K562 (cell line): ENCODE measurements around the gene MYO3B. TPM values are rescaled to one million over a fixed set of nuclear protein-coding genes. Genes with fewer than 3 reads are reported as not detected.
A peak's percentile ranks its signal among the peaks of the same experiment; 100 is the strongest.

Source experiments
- ARID2 ChIP-seq: fragments of 450-650 bp; IDR thresholded peaks from 2 replicates; pipeline ENCODE4 v1.6.1; 2017; ENCODE audit warnings: antibody characterized with exemption, mild to moderate bottlenecking
- BHLHE40 ChIP-seq: IDR thresholded peaks from 2 replicates; pipeline ENCODE4 v1.6.1; 2011; ENCODE audit warnings: low read length, improper control_type of control experiment
- CEBPG ChIP-seq, 3 experiments: fragments of 200-800 bp in 1 of 3; sonication (Bioruptor generic) in 1 of 3; sonication (generic) in 1 of 3; formaldehyde crosslinking in 1 of 3; IDR thresholded peaks in 2 of 3; conservative IDR thresholded peaks in 1 of 3; 2 replicates each; pipeline versions ENCODE4 v1.6.1 to v1.8.0; 2016 to 2022; ENCODE audit warnings: missing compliant biosample characterization in 2 of 3, missing genetic modification characterization in 2 of 3, mild to moderate bottlenecking in 1 of 3, missing genetic modification reagents in 1 of 3
- EHMT2 ChIP-seq: fragments of 450-650 bp; IDR thresholded peaks from 2 replicates; pipeline ENCODE4 v1.6.1; 2018; ENCODE audit warnings: antibody characterized with exemption
- NR4A1 ChIP-seq, 2 experiments: fragments of 250-450 bp in 1 of 2; fragments of 450-650 bp in 1 of 2; sonication (Bioruptor Pico) in 1 of 2; IDR thresholded peaks; 2 replicates each; pipeline versions ENCODE4 v1.4.0 to v1.6.1; 2016 to 2020; ENCODE audit warnings: mild to moderate bottlenecking in 2 of 2, missing compliant biosample characterization in 1 of 2, missing genetic modification characterization in 1 of 2, moderate library complexity in 1 of 2
- RAD21 ChIP-seq, 2 experiments: fragments of 250-450 bp in 1 of 2; fragments of 450-650 bp in 1 of 2; sonication (Bioruptor Pico) in 1 of 2; formaldehyde crosslinking in 1 of 2; IDR thresholded peaks in 1 of 2; conservative IDR thresholded peaks in 1 of 2; 2 replicates each; pipeline versions ENCODE4 v1.4.0 to v1.8.0; 2020 to 2022; ENCODE audit warnings: mild to moderate bottlenecking in 2 of 2, moderate library complexity in 1 of 2
- SMARCB1 ChIP-seq: IDR thresholded peaks from 2 replicates; pipeline ENCODE4 v1.6.1; 2011; ENCODE audit warnings: improper control_type of control experiment, low read depth; ENCODE audit not compliant: insufficient read length
- SOX6 ChIP-seq: fragments of 450-650 bp; IDR thresholded peaks from 2 replicates; pipeline ENCODE4 v1.6.1; 2014; ENCODE audit warnings: mild to moderate bottlenecking
- SRSF1 ChIP-seq: fragments of 200-400 bp; formaldehyde crosslinking; IDR thresholded peaks from 2 replicates; pipeline ENCODE4 v1.6.1; 2017; ENCODE audit warnings: mild to moderate bottlenecking, low read depth, low read length, moderate library complexity
- TEAD4 ChIP-seq, 2 experiments: sonication (generic) in 1 of 2; formaldehyde crosslinking in 1 of 2; IDR thresholded peaks; 2 replicates each; pipeline versions ENCODE4 v1.6.1 to v1.8.0; 2012 to 2022; ENCODE audit warnings: borderline replicate concordance in 1 of 2, inconsistent platforms in 1 of 2, low read length in 1 of 2, mild to moderate bottlenecking in 1 of 2, missing genetic modification reagents in 1 of 2
- ZNF766 ChIP-seq: fragments of 200-800 bp; sonication (Bioruptor generic); conservative IDR thresholded peaks from 2 replicates; pipeline ENCODE4 v1.6.1; 2016; ENCODE audit warnings: missing genetic modification characterization, missing compliant biosample characterization
- polyA plus RNA-seq, 8 experiments: library from polyadenylated mRNA; depleted of rRNA in 4 of 8; stranded (reverse) in 5 of 8; unstranded in 3 of 8; fragments of >200 nt; fragmentation: Nextera tagmentation in 2 of 8; fragmentation: Illumina TruSeq in 1 of 8; extraction: Ambion mirVana in 2 of 8; extraction: Trizol in 1 of 8; gene quantifications; 2 replicates each; pipeline versions ENCODE4 v1.2.1 to v1.2.3, GENCODE V29; 2011 to 2014; ENCODE audit warnings: inconsistent platforms in 1 of 8, missing spikeins in 1 of 8
- total RNA-seq, 7 experiments: library from RNA; depleted of rRNA in 6 of 7; stranded (reverse); fragments of >200 nt in 6 of 7; fragmentation: Illumina TruSeq in 2 of 7; extraction: Trizol in 2 of 7; gene quantifications; 2 replicates each; pipeline versions ENCODE4 v1.2.1 to v1.2.3, GENCODE V29; 2011 to 2021; ENCODE audit warnings: low replicate concordance in 1 of 7
- TF ChIP-seq, protein P1 (sequence below): fragments of 450-650 bp; IDR thresholded peaks from 2 replicates; pipeline ENCODE4 v1.6.1; 2018; ENCODE audit not compliant: partially characterized antibody
- TF ChIP-seq, protein P2 (sequence below): IDR thresholded peaks from 2 replicates; pipeline ENCODE4 v1.6.1; 2011; ENCODE audit warnings: borderline replicate concordance, low read depth, mild to moderate bottlenecking, moderate library complexity, low read length; ENCODE audit not compliant: insufficient read depth, poor library complexity, severe bottlenecking
- TF ChIP-seq, protein P3 (sequence below): fragments of 450-650 bp; IDR thresholded peaks from 2 replicates; pipeline ENCODE4 v1.6.1; 2016; ENCODE audit warnings: missing biosample characterization, missing genetic modification characterization
- TF ChIP-seq, protein P4 (sequence below): fragments of 250-450 bp; sonication (Bioruptor Pico); IDR thresholded peaks from 2 replicates; pipeline ENCODE4 v1.8.0; 2021; ENCODE audit warnings: mild to moderate bottlenecking, moderate library complexity
- TF ChIP-seq, protein P5 (sequence below): fragments of 450-650 bp; IDR thresholded peaks from one replicate; pipeline ENCODE4 v1.6.1; 2018; ENCODE audit warnings: mild to moderate bottlenecking, moderate library complexity; ENCODE audit not compliant: partially characterized antibody

MYO3B gene
- total and polyA plus RNA-seq, 9 of the 15 experiments (the other 6 are each of a cell fraction or from before 2014, with no cell fraction given) = 2.7 to 6.5 (median 3.6) TPM

DNA sequence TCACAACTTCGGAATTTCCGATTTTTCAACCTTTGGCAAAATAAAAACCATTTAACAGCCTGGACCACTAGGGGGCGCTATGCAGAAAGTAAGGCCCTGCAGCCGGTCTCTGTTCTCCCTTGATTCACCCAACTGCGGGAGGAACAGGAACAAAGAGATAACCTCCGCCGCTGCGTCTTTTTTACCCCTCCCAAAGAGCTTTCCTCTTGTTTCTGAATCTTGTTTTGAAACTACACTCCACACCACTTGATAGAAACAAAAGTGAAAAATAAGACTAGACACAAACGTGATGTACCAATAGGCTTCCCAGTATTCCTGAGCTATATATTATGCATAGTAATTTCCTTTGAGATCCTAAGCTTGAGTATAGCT is 231.2 kb downstream of the MYO3B start (continued):
- TF ChIP-seq, protein P1, sequence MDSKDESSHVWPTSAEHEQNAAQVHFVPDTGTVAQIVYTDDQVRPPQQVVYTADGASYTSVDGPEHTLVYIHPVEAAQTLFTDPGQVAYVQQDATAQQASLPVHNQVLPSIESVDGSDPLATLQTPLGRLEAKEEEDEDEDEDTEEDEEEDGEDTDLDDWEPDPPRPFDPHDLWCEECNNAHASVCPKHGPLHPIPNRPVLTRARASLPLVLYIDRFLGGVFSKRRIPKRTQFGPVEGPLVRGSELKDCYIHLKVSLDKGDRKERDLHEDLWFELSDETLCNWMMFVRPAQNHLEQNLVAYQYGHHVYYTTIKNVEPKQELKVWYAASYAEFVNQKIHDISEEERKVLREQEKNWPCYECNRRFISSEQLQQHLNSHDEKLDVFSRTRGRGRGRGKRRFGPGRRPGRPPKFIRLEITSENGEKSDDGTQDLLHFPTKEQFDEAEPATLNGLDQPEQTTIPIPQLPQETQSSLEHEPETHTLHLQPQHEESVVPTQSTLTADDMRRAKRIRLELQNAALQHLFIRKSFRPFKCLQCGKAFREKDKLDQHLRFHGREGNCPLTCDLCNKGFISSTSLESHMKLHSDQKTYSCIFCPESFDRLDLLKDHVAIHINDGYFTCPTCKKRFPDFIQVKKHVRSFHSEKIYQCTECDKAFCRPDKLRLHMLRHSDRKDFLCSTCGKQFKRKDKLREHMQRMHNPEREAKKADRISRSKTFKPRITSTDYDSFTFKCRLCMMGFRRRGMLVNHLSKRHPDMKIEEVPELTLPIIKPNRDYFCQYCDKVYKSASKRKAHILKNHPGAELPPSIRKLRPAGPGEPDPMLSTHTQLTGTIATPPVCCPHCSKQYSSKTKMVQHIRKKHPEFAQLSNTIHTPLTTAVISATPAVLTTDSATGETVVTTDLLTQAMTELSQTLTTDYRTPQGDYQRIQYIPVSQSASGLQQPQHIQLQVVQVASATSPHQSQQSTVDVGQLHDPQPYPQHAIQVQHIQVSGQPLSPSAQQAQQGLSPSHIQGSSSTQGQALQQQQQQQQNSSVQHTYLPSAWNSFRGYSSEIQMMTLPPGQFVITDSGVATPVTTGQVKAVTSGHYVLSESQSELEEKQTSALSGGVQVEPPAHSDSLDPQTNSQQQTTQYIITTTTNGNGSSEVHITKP = no peak
- TF ChIP-seq SMARCB1 = no peak
- TF ChIP-seq CEBPG (CRISPR knock-in tag; IDR thresholded peaks at IDR 0.05) = no peak
- peak in 1 of 2 experiments; percentile 58; a peak in 1 of 4 replicates for TF ChIP-seq CEBPG (tag; conservative IDR thresholded peaks at IDR 0.05 in 1 of 2, IDR thresholded peaks at IDR 0.05 in 1 of 2)
- TF ChIP-seq NR4A1 (CRISPR knock-in tag; IDR thresholded peaks at IDR 0.05) = no peak
- peak; percentile 49; the same call in 1 of the 2 replicates for TF ChIP-seq NR4A1 (tag; IDR thresholded peaks at IDR 0.05)
- TF ChIP-seq, protein P2, sequence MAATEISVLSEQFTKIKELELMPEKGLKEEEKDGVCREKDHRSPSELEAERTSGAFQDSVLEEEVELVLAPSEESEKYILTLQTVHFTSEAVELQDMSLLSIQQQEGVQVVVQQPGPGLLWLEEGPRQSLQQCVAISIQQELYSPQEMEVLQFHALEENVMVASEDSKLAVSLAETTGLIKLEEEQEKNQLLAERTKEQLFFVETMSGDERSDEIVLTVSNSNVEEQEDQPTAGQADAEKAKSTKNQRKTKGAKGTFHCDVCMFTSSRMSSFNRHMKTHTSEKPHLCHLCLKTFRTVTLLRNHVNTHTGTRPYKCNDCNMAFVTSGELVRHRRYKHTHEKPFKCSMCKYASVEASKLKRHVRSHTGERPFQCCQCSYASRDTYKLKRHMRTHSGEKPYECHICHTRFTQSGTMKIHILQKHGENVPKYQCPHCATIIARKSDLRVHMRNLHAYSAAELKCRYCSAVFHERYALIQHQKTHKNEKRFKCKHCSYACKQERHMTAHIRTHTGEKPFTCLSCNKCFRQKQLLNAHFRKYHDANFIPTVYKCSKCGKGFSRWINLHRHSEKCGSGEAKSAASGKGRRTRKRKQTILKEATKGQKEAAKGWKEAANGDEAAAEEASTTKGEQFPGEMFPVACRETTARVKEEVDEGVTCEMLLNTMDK = peak; percentile 33
- TF ChIP-seq RAD21 (CRISPR knock-in tag; conservative IDR thresholded peaks at IDR 0.05 in 1 of 2, IDR thresholded peaks at IDR 0.05 in 1 of 2) = peak; percentile 81 to 84
- no peak for TF ChIP-seq ZNF766
- TF ChIP-seq SOX6 = peak; percentile 29; the same call in 1 of the 2 replicates
- TF ChIP-seq ARID2 = peak; percentile 39; the same call in 1 of the 2 replicates
- no peak for TF ChIP-seq SRSF1
- TF ChIP-seq, protein P3, sequence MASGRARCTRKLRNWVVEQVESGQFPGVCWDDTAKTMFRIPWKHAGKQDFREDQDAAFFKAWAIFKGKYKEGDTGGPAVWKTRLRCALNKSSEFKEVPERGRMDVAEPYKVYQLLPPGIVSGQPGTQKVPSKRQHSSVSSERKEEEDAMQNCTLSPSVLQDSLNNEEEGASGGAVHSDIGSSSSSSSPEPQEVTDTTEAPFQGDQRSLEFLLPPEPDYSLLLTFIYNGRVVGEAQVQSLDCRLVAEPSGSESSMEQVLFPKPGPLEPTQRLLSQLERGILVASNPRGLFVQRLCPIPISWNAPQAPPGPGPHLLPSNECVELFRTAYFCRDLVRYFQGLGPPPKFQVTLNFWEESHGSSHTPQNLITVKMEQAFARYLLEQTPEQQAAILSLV (tag) = no peak
- TF ChIP-seq, protein P4, sequence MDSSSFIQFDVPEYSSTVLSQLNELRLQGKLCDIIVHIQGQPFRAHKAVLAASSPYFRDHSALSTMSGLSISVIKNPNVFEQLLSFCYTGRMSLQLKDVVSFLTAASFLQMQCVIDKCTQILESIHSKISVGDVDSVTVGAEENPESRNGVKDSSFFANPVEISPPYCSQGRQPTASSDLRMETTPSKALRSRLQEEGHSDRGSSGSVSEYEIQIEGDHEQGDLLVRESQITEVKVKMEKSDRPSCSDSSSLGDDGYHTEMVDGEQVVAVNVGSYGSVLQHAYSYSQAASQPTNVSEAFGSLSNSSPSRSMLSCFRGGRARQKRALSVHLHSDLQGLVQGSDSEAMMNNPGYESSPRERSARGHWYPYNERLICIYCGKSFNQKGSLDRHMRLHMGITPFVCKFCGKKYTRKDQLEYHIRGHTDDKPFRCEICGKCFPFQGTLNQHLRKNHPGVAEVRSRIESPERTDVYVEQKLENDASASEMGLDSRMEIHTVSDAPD = no peak
- no peak for TF ChIP-seq BHLHE40
- TF ChIP-seq TEAD4 (IDR thresholded peaks at IDR 0.05; ENCODE audit: low read length) = peak; percentile 48; the same call in 1 of the 2 replicates
- no peak for TF ChIP-seq TEAD4 (CRISPR knock-in tag; IDR thresholded peaks at IDR 0.05; ENCODE audit: borderline replicate concordance)
- TF ChIP-seq, protein P5, sequence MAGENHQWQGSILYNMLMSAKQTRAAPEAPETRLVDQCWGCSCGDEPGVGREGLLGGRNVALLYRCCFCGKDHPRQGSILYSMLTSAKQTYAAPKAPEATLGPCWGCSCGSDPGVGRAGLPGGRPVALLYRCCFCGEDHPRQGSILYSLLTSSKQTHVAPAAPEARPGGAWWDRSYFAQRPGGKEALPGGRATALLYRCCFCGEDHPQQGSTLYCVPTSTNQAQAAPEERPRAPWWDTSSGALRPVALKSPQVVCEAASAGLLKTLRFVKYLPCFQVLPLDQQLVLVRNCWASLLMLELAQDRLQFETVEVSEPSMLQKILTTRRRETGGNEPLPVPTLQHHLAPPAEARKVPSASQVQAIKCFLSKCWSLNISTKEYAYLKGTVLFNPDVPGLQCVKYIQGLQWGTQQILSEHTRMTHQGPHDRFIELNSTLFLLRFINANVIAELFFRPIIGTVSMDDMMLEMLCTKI = no peak
- peak; percentile 64; the same call in 1 of the 2 replicates for TF ChIP-seq EHMT2
